ENCODE data around the gene GFRA4. TPM values are rescaled to one million over a fixed set of nuclear protein-coding genes. Genes with fewer than 3 reads are reported as not detected.

Gene GFRA4
- total and polyA plus RNA-seq, 2 donors (not counting 1 experiment from before 2014, with no cell fraction given), result not detected

DNA sequence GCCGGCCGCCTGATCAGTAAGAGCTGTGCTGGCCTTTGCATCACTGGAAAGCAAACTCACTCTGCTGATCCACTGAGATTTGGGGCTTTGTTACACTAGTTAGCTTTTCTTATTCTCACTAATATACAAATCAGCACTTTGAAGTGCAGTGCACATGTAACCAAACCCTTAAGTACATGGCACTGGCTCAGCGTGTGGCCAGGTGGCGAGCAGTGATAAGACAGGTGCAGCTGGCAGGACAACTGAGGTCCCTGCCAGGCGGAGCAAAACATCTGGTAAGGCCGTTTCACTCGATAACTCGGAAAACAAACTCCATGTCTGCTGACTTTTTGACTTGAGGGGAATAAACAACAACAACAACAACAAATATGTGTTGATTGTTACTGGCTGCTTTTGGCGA is 11.0 kb downstream of the GFRA4 start:
- ATAC-seq (ENCODE audit: low read depth), result no peak
- no peaks in the 10 kb centered on the region for H3K9me3 Mint-ChIP-seq (ENCODE audit: insufficient read depth)
- ChIA-PET CTCF (interaction anchor here (1.0 kb wide), 1 partner anchor 58 kb away, joined by 3 read pairs; no protein-coding TSS in a partner anchor), POLR2A (no interaction called here)
- Histone ChIP-seq H3K9ac (ENCODE audit: low read length) (no peak overlapping the region), H3K9me3 (ENCODE audit: control extremely low read depth in 1 of 3, control insufficient read depth in 2 of 3, insufficient read depth in 1 of 3, low read length in 2 of 3) (peaks cover 0 to 12% (median 0%) of the 10 kb centered on the region in 3 donors), H3K36me3 (replicated peaks in 1 of 2; ENCODE audit: control extremely low read depth in 1 of 2, control insufficient read depth in 1 of 2, extremely low read depth in 1 of 2, insufficient read depth in 2 of 2, low read length in 1 of 2) (peaks cover 0 to 14% of the 10 kb centered on the region in 2 experiments), H3K79me2 (ENCODE audit: control insufficient read depth, insufficient read depth, low read length) (no peaks in the 10 kb centered on the region), H2AFZ (ENCODE audit: insufficient read depth, low read depth, low read length, poor library complexity, severe bottlenecking) (no peak overlapping the region), H3K4me1 (ENCODE audit: control insufficient read depth in 2 of 2, insufficient read depth in 2 of 2, low read length in 2 of 2) (no peaks in the 10 kb centered on the region), H3K27me3 (replicated peaks in 1 of 4; ENCODE audit: control extremely low read depth in 1 of 4, control insufficient read depth in 3 of 4, insufficient read depth in 4 of 4, low read length in 3 of 4) (no peaks in the 10 kb centered on the region), H3K4me3 (ENCODE audit: control extremely low read depth in 1 of 5, extremely low read depth in 1 of 5, insufficient read depth in 1 of 5, low read depth in 2 of 5, low read length in 4 of 5) (no peak overlapping the region), H3K4me2 (replicated peaks; ENCODE audit: low read depth, low read length, poor library complexity, severe bottlenecking) (no peak overlapping the region), H3K27ac (ENCODE audit: low read length in 2 of 2) (no peak overlapping the region), H4K20me1 (ENCODE audit: control insufficient read depth, insufficient read depth, low read length, poor library complexity, severe bottlenecking) (no peaks in the 10 kb centered on the region)
- no peak overlapping the region for H3K27ac Mint-ChIP-seq
- TF ChIP-seq CTCF (IDR thresholded peaks at IDR 0.05) (no peak), EZH2 (IDR thresholded peaks at IDR 0.05; ENCODE audit: borderline replicate concordance, insufficient read depth, low read depth, low read length, poor library complexity, severe bottlenecking) (no peak)
- no peak overlapping the region for H3K4me3 Mint-ChIP-seq
- DNase-seq, result no peak
- peaks cover 4% of the 10 kb centered on the region for H3K4me1 Mint-ChIP-seq
- WGBS (ENCODE audit: insufficient coverage), result 86% methylated on average over 8 of the region's 9 CpGs
- intact Hi-C loops (cut with micrococcal nuclease), result no loop called here
- no peaks in the 10 kb centered on the region for H3K27me3 Mint-ChIP-seq

DNA sequence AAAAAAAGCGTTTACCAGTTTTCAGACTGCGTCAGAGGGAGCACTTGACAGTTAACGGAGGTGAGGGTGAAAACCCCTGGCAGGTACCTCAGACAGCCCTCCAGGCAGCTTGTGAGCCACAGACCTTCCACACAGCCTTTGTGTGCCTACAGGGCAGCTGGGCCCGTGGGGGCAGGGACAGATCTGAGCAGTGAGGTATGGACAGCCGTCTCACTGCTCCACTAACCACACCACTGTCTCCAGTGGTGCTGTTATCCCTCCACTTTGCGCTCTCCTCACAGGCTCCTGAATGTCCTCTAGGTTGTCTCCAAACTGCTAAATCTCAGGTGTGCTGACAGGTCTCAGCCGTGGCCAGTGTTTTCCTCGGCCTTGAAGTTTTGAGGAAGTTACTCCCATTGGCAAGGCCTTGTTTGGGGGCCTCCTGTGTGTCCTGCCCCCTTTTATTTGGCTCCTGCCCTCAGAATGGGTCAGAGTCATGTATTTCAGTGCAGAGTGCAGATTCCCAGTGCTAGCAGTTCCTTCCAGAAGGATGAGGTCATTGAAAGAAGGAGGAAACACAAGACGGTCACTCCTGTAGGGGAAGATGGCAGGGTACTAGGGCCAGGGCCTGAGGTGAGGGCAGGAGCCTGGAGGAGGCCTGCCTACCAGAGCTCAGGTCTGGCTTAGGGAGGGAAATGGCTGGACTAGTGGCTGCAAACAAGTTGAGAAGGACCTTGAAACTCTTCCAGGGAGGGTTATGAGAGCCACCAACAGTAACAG is 11.8 kb downstream of the GFRA4 start:
- Histone ChIP-seq H3K27ac (ENCODE audit: low read length in 2 of 2) (no peak overlapping the region), H3K4me1 (ENCODE audit: control insufficient read depth in 2 of 2, insufficient read depth in 2 of 2, low read length in 2 of 2) (no peaks in the 10 kb centered on the region), H3K27me3 (replicated peaks in 1 of 4; ENCODE audit: control extremely low read depth in 1 of 4, control insufficient read depth in 3 of 4, insufficient read depth in 4 of 4, low read length in 3 of 4) (no peaks in the 10 kb centered on the region), H3K4me2 (replicated peaks; ENCODE audit: low read depth, low read length, poor library complexity, severe bottlenecking) (no peak overlapping the region), H4K20me1 (ENCODE audit: control insufficient read depth, insufficient read depth, low read length, poor library complexity, severe bottlenecking) (no peaks in the 10 kb centered on the region), H3K79me2 (ENCODE audit: control insufficient read depth, insufficient read depth, low read length) (no peaks in the 10 kb centered on the region), H3K9me3 (ENCODE audit: control extremely low read depth in 1 of 3, control insufficient read depth in 2 of 3, insufficient read depth in 1 of 3, low read length in 2 of 3) (peaks cover 0 to 12% (median 0%) of the 10 kb centered on the region in 3 donors), H3K4me3 (ENCODE audit: control extremely low read depth in 1 of 5, extremely low read depth in 1 of 5, insufficient read depth in 1 of 5, low read depth in 2 of 5, low read length in 4 of 5) (no peak overlapping the region), H2AFZ (ENCODE audit: insufficient read depth, low read depth, low read length, poor library complexity, severe bottlenecking) (no peak overlapping the region), H3K36me3 (replicated peaks in 1 of 2; ENCODE audit: control extremely low read depth in 1 of 2, control insufficient read depth in 1 of 2, extremely low read depth in 1 of 2, insufficient read depth in 2 of 2, low read length in 1 of 2) (peaks cover 0 to 14% of the 10 kb centered on the region in 2 experiments), H3K9ac (ENCODE audit: low read length) (no peak overlapping the region)
- 85% methylated on average over 9 of the region's 9 CpGs for WGBS (ENCODE audit: insufficient coverage)
- H3K9me3 Mint-ChIP-seq (ENCODE audit: insufficient read depth), result no peaks in the 10 kb centered on the region
- DNase-seq (no peak), ATAC-seq (ENCODE audit: low read depth) (no peak)
- no peaks in the 10 kb centered on the region for H3K27me3 Mint-ChIP-seq
- H3K4me1 Mint-ChIP-seq, result peaks cover 4% of the 10 kb centered on the region
- intact Hi-C loops (cut with micrococcal nuclease), result no loop called here
- no peak for TF ChIP-seq CTCF (IDR thresholded peaks at IDR 0.05)
- no peak for TF ChIP-seq EZH2 (IDR thresholded peaks at IDR 0.05; ENCODE audit: borderline replicate concordance, insufficient read depth, low read depth, low read length, poor library complexity, severe bottlenecking)
- no peak overlapping the region for H3K27ac Mint-ChIP-seq
- ChIA-PET CTCF (no interaction called here), POLR2A (no interaction called here)
- H3K4me3 Mint-ChIP-seq, result no peak overlapping the region

Data from B cell (primary cell).